ENCODE measurements around the gene ZNF621.

Gene ZNF621

GRCh38 chr3:40524568-40525285 lies at the start of gene ZNF621:
Gene ZNF621 (plus strand): TSS chr3:40524960. CDS start chr3:40525841, 881 bp downstream.
- DNase-seq (ENCODE audit: low read depth), result peak; percentile 77

- DNase-seq (ENCODE audit: low read depth), result peak; percentile 19
Observed at GRCh38 chr3:40476478-40477470, 48.0 kb upstream of the ZNF621 start, which contains the start of gene ZNF619. Gene ZNF619 (plus strand): TSS chr3:40477122. CDS start chr3:40477980, 858 bp downstream.

DNA sequence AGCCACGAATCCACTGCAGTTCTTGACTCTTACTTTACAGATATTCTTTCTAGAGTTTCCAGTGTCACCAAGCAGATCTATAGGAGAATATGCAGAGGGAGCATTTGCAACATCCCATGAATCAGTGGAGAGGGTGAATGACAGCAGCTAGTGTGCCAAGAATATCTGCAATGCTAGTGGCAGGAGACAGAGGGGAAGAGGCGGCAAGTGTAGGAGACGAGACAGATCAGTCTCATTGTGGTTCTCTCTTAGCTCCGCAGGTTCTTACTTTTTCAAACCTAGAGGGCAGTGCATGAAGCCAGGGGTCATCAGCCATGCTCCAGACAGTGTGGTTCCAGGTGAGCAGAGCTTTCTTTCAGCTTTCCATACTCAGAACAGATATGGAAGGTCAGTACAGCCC lies 47.1 kb upstream of the ZNF621 start:
- no peak for DNase-seq (ENCODE audit: low read depth)

DNA sequence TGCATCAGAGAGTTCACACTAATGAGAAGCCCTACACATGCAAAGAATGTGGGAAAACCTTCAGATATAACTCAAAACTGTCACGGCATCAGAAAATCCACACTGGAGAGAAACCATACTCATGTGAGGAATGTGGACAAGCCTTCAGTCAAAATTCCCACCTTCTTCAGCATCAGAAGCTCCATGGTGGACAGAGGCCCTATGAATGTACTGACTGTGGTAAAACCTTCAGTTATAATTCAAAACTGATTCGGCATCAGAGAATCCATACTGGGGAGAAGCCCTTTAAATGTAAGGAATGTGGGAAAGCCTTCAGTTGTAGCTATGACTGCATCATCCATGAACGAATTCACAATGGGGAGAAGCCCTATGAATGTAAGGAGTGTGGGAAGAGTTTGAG lies 37.6 kb upstream of the ZNF621 start:
- DNase-seq (ENCODE audit: low read depth), result no peak

DNA sequence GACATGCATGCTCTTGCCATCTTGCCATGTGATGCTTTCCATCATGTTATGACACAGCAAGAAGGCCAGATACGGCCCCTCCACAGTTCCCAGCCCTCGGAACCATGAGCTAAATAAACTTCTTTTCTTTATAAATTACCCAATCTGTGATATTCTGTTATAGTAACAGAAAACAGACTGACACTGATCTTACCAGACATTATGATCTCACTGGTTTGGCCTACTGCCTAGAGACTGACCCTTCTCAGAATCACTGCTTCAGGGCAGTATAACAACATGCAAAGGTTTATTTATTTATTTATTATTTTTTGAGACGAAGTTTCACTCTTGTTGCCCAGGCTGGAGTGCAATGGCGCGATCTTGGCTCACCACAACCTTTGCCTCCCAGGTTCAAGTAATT lies 33.8 kb upstream of the ZNF621 start:
- no peak for DNase-seq (ENCODE audit: low read depth)

- no peak for DNase-seq (ENCODE audit: low read depth)
Observed at GRCh38 chr3:40494698-40495097, 30.1 kb upstream of the ZNF621 start.

DNA sequence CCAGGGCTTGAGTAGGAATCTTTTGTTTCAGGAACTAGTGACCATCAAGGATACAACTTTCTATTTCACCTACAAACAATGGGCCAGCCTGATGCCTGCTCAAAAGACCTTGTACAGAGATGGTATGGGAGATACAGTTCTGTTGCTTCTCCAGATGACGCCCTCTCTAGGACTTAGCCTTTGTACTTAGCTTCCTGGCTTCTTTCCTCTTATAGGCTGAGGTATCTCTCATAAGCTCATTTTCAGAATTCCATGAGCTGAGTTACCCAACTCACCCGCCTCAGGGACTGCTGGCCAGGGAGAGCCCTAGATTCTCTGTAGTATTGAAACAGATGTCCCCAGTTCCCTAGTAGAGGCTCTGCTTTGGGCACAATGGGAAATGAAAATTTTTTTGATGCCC lies 27.5 kb upstream of the ZNF621 start:
- no peak for DNase-seq (ENCODE audit: low read depth)

GRCh38 chr3:40499952-40500351 lies 24.8 kb upstream of the ZNF621 start:
- DNase-seq (ENCODE audit: low read depth), result no peak

DNA sequence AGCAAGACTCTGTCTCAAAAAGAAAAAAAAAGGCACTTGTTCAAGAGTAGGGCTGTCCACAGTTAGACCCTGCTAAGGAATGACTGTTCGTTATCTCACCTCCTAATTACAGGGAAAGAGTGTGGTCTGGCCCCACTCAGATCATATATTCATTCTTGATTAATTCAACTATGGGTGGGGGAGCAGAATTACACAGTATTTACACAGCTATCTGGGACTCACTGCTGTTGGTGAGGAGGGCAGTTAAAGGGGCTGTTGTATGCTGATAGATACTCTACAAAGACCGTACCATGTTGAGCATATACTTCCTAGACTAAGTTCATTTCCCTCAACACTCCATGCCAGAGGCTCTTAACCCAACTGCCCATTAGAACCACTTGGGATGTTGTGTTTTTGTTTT lies 22.7 kb upstream of the ZNF621 start:
- DNase-seq (ENCODE audit: low read depth), result no peak

GRCh38 chr3:40504636-40505430 lies 19.9 kb upstream of the ZNF621 start:
- DNase-seq (ENCODE audit: low read depth), result no peak

GRCh38 chr3:40505599-40506462 lies 18.9 kb upstream of the ZNF621 start, which contains the start of gene ZNF620:
Gene ZNF620 (plus strand): TSS chr3:40506039. CDS start chr3:40506353, 314 bp downstream.
- DNase-seq (ENCODE audit: low read depth), result peak; percentile 14

DNA sequence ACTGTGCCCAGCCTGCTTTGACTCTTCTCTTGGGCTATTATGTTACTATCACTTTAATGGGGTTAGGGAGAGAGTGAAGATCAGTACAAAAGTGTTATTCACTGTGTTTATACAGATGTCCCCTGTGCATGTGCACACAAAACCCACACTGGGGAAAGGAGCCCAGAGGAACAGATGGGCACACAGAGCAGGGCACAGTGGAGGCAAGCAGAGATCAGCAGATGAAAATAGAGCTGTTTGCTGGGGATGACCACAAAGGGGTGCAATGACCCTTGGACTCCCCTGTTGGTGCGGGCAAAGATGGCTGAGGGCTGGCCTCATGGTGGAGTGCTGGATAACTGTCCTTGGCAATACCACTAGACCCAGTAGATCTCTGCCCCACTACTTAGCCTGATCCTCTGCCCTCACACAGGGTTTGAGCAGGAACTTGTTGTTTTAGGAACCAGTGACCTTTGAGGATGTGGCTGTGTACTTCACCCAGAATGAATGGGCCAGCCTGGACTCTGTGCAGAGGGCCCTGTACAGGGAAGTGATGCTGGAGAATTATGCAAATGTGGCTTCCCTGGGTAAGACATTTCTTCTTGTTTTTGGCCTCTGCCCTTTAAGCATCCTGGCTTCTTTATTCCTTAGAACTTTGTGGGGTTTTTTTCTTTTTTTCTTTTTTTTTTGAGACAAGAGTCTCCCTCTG lies 13.6 kb upstream of the ZNF621 start:
- DNase-seq (ENCODE audit: low read depth), result no peak

DNA sequence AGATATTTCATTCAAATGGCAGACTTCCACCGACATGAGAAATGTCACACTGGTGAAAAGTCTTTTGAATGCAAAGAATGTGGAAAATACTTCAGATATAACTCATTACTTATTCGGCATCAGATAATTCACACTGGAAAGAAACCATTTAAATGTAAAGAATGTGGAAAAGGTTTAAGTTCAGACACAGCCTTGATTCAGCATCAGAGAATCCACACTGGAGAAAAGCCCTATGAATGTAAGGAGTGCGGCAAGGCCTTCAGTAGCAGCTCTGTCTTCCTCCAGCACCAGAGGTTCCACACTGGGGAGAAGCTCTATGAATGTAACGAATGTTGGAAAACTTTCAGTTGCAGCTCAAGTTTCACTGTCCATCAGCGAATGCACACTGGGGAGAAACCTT lies 8.6 kb upstream of the ZNF621 start:
- no peak for DNase-seq (ENCODE audit: low read depth)

DNA sequence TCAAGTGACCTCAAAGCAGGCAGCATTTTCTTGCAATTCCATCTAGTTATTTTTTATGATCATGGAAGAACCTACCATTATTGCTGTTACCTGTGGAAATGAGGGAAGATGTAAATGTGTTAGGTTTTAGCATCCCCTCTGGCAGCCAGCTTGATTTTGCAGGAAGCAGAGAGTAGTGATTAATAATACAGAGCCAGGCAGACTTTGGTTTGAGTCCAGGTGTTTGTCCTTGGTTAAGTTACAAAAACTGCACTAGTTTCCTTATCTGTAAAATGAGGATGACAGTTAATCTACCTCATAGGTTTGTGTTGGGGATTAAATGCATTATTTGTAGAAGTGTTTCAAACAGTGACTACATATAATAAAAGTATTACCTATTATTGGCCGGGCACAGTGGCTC lies 6.7 kb upstream of the ZNF621 start:
- DNase-seq (ENCODE audit: low read depth), result no peak

DNA sequence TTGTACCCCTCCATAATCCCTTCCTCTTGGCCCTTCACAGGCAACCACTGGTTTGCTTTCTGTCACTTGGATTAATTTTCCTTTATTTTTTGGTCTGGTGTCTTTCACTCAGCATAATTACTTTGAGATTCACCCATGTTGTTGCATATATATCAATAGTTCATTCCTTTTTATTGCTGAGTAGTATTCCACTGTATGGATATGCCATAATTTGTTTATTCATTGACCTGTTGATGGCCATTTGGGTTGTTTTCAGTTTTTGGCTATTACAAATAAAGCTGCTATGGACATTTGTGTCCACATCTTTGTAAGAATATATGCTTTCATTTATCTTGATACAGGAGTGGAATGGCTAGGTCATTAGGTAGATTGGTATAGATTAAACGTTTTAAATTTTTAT lies 5.9 kb upstream of the ZNF621 start:
- no peak for DNase-seq (ENCODE audit: low read depth)

DNA sequence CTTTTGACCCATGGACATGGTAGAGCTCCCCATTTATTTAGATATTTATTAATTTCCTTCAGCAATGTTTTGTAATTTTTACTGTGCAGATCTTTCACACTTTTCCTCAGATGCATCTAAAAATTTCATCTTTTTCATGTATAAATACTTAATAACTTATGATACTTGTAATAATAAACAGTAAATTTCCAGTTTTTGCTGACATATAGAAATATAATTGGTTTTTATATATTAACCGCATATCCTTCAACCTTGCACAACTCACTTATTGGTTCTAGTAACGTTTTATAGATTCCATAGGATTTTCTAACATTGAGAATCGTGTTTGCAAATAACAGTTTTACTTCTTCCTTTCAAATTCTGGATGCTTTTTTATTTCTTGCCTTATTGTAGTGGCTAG lies 3.5 kb upstream of the ZNF621 start:
- DNase-seq (ENCODE audit: low read depth), result no peak

- DNase-seq (ENCODE audit: low read depth), result no peak
Observed at GRCh38 chr3:40523781-40524180, 979 bp upstream of the ZNF621 start.

DNA sequence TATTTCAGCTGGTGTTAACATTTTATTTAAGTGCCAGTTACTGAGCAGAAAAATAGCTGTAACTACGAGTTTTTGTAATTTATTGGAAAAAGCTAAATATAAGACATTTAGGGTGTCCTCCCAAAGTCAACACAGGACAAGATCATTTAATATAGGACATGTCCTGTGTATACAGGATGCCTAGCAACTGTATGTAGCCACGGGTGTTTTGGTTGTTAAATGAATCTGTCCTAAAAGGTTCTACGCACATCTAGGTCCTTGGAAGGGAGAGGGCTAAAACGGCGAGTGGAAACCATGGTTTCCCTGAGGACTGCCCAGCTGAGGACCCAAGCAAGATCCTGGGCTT lies 565 bp upstream of the ZNF621 start:
- no peak for DNase-seq (ENCODE audit: low read depth)

GRCh38 chr3:40528426-40528825 lies 3.7 kb downstream of the ZNF621 start:
- DNase-seq (ENCODE audit: low read depth), result no peak

- no peak for DNase-seq (ENCODE audit: low read depth)
Observed at GRCh38 chr3:40532252-40532651, 7.5 kb downstream of the ZNF621 start.

GRCh38 chr3:40534283-40534682 lies 9.5 kb downstream of the ZNF621 start:
- no peak for DNase-seq (ENCODE audit: low read depth)
